ENCODE measurements around the gene SPRY1.

Gene SPRY1

DNA sequence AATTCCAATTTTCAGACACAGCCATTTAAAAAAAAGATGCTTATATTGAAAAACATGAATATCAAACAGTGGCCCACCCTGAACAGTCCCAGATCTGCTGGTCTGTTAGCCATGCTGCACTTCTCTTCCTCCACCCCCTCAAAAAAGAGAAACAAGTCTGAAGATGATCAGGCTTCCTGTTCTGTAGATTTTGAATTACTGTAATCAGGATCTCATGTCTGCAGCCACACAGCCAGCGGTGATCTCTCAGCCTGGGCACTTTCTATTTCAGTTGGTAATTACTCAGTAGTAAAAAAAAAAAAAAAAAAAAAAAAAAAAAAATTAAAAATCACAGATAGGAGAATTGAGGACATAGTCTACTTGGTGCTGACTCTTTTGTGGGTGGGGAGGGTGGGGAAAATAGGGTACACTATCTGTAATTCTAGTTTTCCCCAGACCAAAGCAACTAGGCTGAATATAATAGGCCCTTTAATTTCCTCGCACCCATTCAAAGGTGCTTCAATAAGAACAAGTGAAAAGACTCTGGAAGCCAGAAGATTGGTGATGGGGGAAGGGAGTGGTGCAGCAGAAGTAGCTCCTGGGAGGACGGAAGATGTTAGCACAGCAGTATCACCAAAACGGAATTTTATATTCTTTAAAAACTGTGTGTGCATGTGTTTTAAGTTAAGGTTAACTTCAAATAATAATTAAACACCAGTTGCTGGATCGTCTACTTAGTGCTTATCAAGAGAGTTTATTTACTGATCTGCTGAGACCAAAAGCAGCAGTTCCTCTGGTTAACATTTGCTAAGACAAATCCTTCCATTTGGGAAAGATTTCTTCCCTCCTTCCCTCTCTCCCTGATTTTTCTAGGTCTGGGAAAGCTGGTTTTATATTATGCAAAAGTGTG, 47.0 kb downstream of the SPRY1 start:
- peak; percentile 21 for DNase-seq (ENCODE audit: low spot score)

GRCh38 chr4:123444290-123444731, 47.7 kb downstream of the SPRY1 start:
- DNase-seq (ENCODE audit: low spot score), result peak; percentile 61

GRCh38 chr4:123446865-123447474, 50.4 kb downstream of the SPRY1 start:
- DNase-seq (ENCODE audit: low spot score), result no peak

GRCh38 chr4:123449362-123449761, 52.8 kb downstream of the SPRY1 start:
- DNase-seq (ENCODE audit: low spot score), result no peak

DNA sequence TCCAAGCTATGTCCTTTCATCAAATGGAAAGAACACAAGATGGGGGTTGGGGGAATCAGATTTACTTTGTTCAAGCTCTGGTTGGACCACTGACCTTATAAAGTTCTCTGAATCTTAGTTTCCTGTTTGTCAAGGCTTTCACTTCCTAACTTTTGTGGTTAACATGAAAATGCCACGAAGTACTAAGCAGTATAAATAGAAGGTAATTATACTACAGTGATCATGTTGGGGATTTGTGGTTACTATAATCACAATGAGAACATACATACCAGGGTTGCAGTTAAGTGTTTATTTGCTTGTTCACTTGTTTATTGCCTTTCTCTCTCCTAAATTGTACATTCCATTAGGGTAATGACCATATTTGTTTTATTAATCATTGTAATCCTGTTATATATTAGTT, 53.2 kb downstream of the SPRY1 start:
- no peak for DNase-seq (ENCODE audit: low spot score)

- DNase-seq (ENCODE audit: low spot score), result no peak
Observed at GRCh38 chr4:123450393-123450792, 53.8 kb downstream of the SPRY1 start.

- DNase-seq (ENCODE audit: low spot score), result no peak
Observed at GRCh38 chr4:123452616-123453015, 56.0 kb downstream of the SPRY1 start.

- no peak for DNase-seq (ENCODE audit: low spot score)
Observed at GRCh38 chr4:123453061-123453680, 56.6 kb downstream of the SPRY1 start.
